Uterus (tissue), 2 donors: Measurements from ENCODE around the gene EIF2A.

ENCODE experiments used
- POLR2A ChIP-seq, 2 donors: fragments of 450-650 bp; IDR thresholded peaks; one replicate each; pipeline ENCODE4 v1.6.1; 2016; ENCODE audit warnings: antibody characterized with exemption in 2 of 2, mild to moderate bottlenecking in 1 of 2, moderate library complexity in 1 of 2
- TF ChIP-seq, protein P1 (sequence below), 4 experiments: fragments of 200-600 bp in 2 of 4; fragments of 450-650 bp in 2 of 4; sonication (generic) in 2 of 4; IDR thresholded peaks; one replicate each; pipeline ENCODE4 v1.5.1; 2016 to 2019; ENCODE audit warnings: antibody characterized with exemption in 4 of 4, mild to moderate bottlenecking in 2 of 4, moderate library complexity in 1 of 4

DNA sequence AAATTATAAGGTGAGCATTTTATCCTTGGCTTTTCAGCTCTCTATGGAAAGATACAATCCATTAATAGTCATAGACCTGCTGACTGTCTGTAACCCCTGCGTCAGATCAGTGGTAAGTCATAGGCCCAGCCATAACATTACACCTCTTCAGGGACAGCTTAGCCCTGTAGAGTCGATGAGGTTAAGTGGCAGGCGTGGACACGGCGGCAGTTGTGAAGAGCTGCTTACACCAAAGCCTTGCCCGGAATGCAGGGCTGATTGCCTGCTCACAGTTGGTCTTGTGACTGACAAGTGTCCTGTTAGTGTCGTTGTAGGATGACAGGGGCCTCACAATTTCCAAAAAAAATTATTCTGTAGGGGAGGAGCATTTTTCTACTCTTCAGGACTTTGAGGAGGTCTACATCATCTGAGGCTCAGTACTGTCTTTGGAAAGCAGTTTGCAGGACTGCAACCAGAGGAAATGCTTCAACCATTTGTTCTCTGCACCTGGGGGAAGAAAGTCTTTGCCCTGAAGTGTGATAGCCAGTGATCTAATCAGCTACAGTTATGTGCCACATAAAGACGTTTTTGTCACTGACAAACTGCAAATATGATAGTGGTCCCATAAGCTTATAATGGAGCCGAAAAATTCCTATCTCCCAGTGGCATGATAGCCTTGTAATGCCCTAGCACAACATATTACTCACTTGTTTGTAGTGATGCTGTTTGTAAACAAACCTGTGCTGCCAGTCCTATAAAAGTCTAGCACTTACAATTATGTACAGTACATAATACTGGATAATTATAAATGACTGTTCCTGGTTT, 41.6 kb downstream of the EIF2A start:
- TF ChIP-seq, protein P1, sequence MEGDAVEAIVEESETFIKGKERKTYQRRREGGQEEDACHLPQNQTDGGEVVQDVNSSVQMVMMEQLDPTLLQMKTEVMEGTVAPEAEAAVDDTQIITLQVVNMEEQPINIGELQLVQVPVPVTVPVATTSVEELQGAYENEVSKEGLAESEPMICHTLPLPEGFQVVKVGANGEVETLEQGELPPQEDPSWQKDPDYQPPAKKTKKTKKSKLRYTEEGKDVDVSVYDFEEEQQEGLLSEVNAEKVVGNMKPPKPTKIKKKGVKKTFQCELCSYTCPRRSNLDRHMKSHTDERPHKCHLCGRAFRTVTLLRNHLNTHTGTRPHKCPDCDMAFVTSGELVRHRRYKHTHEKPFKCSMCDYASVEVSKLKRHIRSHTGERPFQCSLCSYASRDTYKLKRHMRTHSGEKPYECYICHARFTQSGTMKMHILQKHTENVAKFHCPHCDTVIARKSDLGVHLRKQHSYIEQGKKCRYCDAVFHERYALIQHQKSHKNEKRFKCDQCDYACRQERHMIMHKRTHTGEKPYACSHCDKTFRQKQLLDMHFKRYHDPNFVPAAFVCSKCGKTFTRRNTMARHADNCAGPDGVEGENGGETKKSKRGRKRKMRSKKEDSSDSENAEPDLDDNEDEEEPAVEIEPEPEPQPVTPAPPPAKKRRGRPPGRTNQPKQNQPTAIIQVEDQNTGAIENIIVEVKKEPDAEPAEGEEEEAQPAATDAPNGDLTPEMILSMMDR (IDR thresholded peaks at IDR 0.05) = no peak
- TF ChIP-seq POLR2A (IDR thresholded peaks at IDR 0.05) = no peak
